ENCODE measurements around the gene RIMBP3C.
A peak's percentile ranks its signal among the peaks of the same experiment; 100 is the strongest.
"Not testable (repeated sequence)": the region's sequence is repeated elsewhere in the genome, so short reads cannot be mapped to it uniquely, and the experiment has no call there.

RIMBP3C gene

DNA sequence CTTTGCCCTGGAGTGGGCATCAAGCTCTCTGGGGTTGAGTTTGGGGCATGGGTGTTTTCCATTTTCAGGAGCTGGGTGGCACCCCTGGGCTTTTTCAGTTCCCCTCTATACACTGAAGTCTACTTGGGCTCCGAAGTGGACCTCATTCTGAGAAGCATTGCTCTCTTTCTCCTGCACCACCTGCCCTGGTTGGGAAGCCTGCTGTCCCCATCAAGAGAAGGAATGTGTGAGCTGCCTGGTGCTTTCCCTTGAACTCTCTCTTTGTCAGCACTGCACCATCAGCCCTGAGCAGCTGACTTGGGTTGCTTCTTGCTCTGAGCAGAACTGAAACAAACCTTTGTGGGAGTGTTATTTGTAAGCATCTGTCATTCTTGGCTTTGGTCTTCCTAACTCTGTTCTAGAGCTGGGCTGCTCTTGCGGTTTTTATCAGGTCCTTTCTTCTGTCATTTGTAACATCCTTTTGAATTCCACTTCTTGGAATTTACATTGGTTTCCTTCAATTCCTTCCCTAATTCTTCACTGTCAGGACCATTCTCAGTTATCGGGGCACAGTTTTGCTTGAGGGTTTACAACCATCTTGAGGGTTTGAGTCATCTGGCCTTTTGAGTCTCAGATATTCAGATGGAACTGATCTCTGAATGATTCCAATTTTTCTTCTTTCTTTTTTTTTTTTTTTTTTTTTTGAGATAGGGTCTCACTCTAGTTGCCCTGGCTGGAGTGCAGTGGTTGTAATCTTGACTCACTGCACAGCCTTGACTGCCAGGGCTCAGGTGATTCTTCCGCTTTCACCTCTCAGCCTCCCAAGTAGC, 36.7 kb upstream of the RIMBP3C start:
- DNase-seq (ENCODE audit: extremely low spot score), result no peak
- ChIA-PET CTCF (interaction anchor here (0.6 kb wide), 1 partner anchor 1024 kb away, joined by 3 read pairs; no protein-coding TSS in a partner anchor), POLR2A (no interaction called here)
- TF ChIP-seq PKNOX1 (IDR thresholded peaks at IDR 0.05), result no peak
- no peak for TF ChIP-seq SUZ12 (IDR thresholded peaks at IDR 0.05)
- TF ChIP-seq CTBP1 (IDR thresholded peaks at IDR 0.05; ENCODE audit: borderline replicate concordance), result no peak
- no peak for TF ChIP-seq FOXM1 (IDR thresholded peaks at IDR 0.05; ENCODE audit: borderline replicate concordance)
- TF ChIP-seq SP1 (IDR thresholded peaks at IDR 0.05), result no peak
- TF ChIP-seq BHLHE40 (IDR thresholded peaks at IDR 0.05; ENCODE audit: borderline replicate concordance), result no peak
- no peak for TF ChIP-seq FOXA1 (IDR thresholded peaks at IDR 0.05)

DNA sequence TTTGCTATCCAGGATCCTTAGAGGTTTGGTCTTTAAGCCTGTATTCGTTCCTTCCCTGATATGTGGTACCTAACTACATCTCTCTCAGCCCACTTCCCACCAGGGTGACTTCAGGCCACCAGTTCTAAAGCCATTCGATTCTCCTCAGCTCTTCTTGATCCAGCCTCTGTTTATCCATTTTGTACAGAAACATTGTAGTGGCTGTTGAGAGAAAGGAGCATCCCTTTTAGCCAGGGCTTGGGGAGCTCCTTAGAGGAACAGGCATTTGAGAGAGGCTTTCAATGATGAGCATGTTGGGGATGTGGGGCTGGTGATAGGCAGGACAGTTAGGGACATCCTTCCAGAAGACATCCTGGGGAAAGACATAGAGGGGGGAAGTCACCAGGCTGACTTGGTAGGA, 34.1 kb upstream of the RIMBP3C start:
- no peak for DNase-seq (ENCODE audit: extremely low spot score)
- TF ChIP-seq NFRKB (IDR thresholded peaks at IDR 0.05), result no peak
- ChIA-PET CTCF (interaction anchor here (2.1 kb wide), 1 partner anchor 44 kb away, joined by 7 read pairs; the partner anchor contains the start of gene YDJC), POLR2A (no interaction called here)

DNA sequence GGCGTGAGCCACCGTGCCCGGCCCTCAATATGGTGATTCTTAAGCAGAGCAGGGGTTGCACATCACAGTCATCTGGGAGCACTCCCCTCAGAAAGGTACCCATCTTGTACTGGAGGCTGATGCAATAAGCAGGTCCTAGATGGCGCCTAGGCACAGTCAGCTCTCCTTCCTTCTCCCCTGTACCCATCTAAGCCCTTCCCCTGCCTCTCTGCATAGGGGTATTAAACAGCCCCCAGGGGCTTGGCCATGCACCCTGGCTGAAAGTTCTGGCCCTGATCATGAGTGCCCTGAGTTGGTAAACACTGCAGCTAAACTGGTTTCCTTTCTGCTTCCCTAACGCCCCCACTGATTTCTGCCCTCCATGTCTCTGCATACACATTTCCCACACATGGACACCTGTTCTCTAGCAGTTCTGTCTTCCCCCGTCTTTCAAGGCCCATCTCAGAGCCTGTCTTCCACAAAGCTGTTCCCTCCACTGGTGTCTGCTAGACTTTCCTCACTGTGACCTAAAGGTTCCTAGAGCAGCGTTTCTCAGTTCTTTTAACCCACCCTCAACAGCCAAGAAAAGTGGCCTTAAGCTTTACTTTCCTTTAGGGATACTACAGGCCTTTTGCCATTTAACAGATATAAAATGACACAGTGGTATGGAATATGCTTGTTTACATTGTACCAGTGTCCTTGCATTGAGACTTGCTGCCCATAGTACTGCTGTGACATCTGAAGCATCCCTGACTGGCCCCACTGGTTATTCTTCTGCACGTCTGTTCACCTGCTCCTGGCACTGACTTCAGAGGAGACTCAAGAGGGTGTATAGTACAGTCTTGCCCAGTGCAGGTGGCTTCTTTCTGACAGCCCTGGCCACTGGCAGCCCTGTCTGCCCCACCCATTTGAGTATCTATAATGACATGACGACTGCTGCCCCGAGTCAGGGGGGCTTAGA, 31.8 kb upstream of the RIMBP3C start:
- TF ChIP-seq ARNT (IDR thresholded peaks at IDR 0.05) (no peak), NFRKB (IDR thresholded peaks at IDR 0.05) (no peak), SUZ12 (IDR thresholded peaks at IDR 0.05) (no peak), ELF4 (IDR thresholded peaks at IDR 0.05) (no peak), FOXK2 (IDR thresholded peaks at IDR 0.05) (no peak), FOXM1 (IDR thresholded peaks at IDR 0.05; ENCODE audit: borderline replicate concordance) (no peak), ZNF384 (IDR thresholded peaks at IDR 0.05) (no peak), PKNOX1 (IDR thresholded peaks at IDR 0.05) (no peak), TARDBP (IDR thresholded peaks at IDR 0.05) (no peak), L3MBTL2 (conservative IDR thresholded peaks at IDR 0.05) (no peak), HDGF (IDR thresholded peaks at IDR 0.05; ENCODE audit: borderline replicate concordance) (no peak)
- CTCF ChIA-PET, result interaction anchor here (0.6 to 1.0 kb wide), 2 partner anchors 46 to 63 kb away, joined by 3 read pairs; no protein-coding TSS in a partner anchor
- POLR2A ChIA-PET, result no interaction called here
- DNase-seq (ENCODE audit: extremely low spot score), result no peak

DNA sequence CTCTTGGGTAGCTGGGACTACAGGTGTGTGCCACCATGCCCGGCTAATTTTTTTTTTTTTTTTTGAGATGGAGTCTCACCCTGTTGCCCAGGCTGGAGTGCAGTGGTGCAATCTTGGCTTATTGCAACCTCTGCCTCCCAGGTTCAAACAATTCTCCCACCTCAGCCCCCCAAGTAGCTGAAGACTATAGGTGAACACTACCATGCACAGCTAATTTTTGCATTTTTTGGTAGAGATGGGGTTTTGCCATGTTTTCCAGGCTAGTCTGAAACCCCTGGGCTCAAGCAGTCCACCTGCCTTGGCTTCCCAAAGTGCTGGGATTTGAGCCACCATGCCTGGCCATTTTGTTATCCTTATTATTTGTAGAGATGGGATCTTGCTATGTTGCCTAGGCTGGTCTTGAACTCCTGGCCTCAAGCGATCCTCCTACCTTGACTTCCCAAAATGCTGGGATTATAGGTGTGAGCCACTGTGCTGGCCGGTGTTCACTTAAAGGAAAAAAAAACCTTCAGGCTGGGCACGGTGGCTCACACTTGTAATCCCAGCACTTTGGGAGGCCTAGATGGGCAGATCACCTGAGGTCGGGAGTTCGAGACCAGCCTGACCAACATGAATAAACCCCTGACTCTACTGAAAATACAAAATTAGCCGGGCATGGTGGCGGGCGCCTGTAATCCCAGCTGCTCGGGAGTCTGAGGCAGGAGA, 29.9 kb upstream of the RIMBP3C start:
- DNase-seq (ENCODE audit: extremely low spot score); POLR2A ChIA-PET; CTCF ChIA-PET: not testable (repeated sequence)

GRCh38 chr22:21580623-21581007, 29.4 kb upstream of the RIMBP3C start:
- CTCF ChIA-PET, POLR2A ChIA-PET: not testable (repeated sequence)

DNA sequence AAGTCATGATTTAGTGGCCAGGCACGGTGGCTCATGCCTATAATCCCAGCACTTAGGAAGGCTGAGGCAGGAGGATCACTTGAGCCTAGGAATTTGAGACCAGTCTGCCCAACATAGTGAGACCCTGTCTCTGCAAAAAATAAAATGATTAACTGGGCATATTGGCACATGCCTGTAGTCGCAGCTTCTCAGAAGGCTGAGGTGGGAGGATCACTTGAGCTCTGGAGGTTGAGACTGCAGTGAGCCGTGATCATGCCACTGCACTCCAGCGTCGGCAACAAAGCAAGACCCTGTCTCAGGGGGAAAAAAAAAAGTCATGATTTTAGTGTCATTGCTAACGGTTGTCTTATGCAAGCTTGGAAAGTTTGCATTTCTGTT, 28.2 kb upstream of the RIMBP3C start:
- no peak for TF ChIP-seq ELF4 (IDR thresholded peaks at IDR 0.05)
- TF ChIP-seq PKNOX1 (IDR thresholded peaks at IDR 0.05), result 0 out of 2 replicates have a peak, but pooled peaks have one; percentile 14
- POLR2A ChIA-PET, result interaction anchor here (1.1 to 1.6 kb wide), 2 partner anchors 11 to 50 kb away, joined by 3 to 4 read pairs; no protein-coding TSS in a partner anchor
- no peak for DNase-seq (ENCODE audit: extremely low spot score)
- CTCF ChIA-PET, result interaction anchor here (0.6 to 1.1 kb wide), 2 partner anchors 14 to 50 kb away, joined by 3 read pairs; no protein-coding TSS in a partner anchor

More at GRCh38 chr22:21580623-21581007, 29.4 kb upstream of the RIMBP3C start:
- not testable (repeated sequence) for DNase-seq (ENCODE audit: extremely low spot score)

Data from HEK293T (cell line).